Cardiac fibroblast (primary cell): ENCODE results near the gene FBXW2.

Experiments used
- DNase-seq, 2 donors: peaks; one replicate each; pipeline versions ENCODE4 v3.0.0 to v3.0.0-alpha.2; 2010; ENCODE audit warnings: low read depth in 2 of 2
- H3K4me3 ChIP-seq, 2 donors: replicated peaks in 1 of 2; 1 replicate in 1 of 2; 2 replicates in 1 of 2; pipeline ENCODE4 v1.5.1; 2011; ENCODE audit warnings: low read depth in 2 of 2, low read length in 2 of 2, mild to moderate bottlenecking in 2 of 2, moderate library complexity in 1 of 2
- TF ChIP-seq, protein P1 (sequence below): IDR thresholded peaks from one replicate; pipeline ENCODE4 v1.5.1; 2011; ENCODE audit warnings: low read depth, mild to moderate bottlenecking, low read length, inconsistent platforms

Gene FBXW2

DNA sequence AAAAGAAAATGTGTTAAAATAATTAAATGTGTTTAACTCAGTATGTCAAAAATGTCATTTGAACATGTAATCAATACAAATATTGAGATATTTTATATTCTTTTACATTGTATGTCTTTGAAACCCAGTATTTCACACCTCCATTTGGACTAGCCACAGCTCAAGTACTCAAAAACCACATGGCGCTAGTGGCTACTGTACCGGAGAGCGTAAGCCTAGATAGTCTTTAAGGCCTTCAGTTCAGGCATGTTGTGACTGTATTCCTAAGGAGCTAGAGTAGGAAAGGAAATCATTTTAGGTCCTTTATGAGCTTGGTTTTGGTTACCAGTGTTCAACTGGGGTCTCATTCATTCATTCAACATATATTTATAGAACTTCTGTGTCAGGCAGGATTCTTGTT is 12.8 kb downstream of the FBXW2 start:
- no peak overlapping the region for H3K4me3 ChIP-seq
- TF ChIP-seq, protein P1, sequence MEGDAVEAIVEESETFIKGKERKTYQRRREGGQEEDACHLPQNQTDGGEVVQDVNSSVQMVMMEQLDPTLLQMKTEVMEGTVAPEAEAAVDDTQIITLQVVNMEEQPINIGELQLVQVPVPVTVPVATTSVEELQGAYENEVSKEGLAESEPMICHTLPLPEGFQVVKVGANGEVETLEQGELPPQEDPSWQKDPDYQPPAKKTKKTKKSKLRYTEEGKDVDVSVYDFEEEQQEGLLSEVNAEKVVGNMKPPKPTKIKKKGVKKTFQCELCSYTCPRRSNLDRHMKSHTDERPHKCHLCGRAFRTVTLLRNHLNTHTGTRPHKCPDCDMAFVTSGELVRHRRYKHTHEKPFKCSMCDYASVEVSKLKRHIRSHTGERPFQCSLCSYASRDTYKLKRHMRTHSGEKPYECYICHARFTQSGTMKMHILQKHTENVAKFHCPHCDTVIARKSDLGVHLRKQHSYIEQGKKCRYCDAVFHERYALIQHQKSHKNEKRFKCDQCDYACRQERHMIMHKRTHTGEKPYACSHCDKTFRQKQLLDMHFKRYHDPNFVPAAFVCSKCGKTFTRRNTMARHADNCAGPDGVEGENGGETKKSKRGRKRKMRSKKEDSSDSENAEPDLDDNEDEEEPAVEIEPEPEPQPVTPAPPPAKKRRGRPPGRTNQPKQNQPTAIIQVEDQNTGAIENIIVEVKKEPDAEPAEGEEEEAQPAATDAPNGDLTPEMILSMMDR: no peak
- no peak for DNase-seq

DNA sequence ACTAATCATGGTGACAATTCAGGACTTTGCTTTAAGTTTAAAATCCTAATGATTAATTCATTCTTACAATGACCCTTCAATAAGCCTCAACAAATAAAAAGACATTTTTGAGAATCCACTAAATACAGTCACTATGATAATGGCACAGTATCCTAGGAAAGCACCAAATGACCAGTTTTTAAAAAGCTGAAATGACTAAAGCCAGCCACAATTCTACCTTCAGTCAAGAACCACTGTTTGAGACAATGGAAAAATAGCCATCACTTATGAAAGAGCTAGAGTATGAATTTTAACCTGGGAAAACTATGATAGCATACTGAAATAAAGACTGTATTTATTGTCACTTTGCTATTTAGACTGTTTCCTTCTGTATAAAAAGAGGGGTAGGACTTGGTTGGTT is 14.0 kb downstream of the FBXW2 start:
- DNase-seq: no peak
- H3K4me3 ChIP-seq: no peak overlapping the region
- TF ChIP-seq, protein P1: no peak

DNA sequence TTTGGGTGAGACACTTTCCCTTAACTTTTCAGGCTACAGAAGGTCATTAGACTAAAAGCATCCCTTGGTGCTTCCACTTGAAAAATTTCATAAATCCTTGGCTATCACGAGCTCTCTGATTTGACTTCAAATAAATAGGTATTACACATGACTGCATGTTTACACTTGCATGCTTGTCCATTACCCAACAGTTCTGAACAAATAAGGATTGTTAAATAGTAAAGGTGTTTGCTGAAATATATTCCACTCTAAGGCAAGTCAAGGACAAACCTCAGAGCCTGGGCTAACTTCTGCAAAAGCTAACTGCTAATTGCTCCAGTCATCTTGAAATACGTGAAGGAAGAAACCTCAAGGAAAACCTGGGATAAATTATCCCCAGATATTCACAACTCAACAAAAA is 14.5 kb downstream of the FBXW2 start:
- TF ChIP-seq, protein P1: no peak
- H3K4me3 ChIP-seq: no peak overlapping the region
- DNase-seq: no peak

DNA sequence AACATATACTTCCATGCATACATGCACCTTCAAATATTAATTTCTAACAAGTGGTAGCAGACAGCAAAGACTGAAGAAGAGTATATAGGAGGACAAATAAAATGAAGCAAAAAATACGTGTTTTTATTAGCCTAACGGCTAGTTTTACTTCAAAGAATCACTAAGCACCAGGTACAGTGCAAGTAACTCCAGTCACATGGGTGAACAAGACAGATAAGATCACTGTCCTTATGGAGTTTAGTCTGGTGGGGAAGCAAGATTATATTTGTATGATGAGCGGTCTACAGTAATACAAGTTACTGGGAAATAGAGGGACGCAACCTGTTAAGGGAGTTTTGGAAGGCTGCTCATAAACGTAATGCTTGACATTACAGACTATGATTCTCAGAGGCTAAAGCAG is 16.0 kb downstream of the FBXW2 start:
- no peak overlapping the region for H3K4me3 ChIP-seq
- TF ChIP-seq, protein P1: no peak
- DNase-seq: no peak

DNA sequence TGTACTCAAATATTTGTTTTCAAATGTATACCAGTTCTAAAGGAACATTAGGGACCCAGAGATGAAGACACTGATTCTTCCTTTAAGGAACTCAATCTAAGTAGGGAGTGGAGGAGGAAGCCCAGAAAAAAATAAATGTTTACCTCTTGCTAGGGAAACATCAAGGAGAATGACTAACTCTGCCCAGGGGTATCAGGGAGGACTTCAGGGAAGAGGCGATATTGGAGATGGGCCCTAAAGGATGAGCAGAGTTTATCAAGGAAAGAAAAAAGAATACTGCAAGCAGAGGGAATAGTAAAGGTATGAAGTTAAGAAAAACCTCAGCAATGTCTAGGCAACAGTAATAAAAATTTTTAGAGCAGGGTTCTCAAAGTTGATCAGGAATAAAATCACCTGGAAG is 16.4 kb downstream of the FBXW2 start:
- H3K4me3 ChIP-seq: no peak overlapping the region
- no peak for DNase-seq
- TF ChIP-seq, protein P1: no peak

DNA sequence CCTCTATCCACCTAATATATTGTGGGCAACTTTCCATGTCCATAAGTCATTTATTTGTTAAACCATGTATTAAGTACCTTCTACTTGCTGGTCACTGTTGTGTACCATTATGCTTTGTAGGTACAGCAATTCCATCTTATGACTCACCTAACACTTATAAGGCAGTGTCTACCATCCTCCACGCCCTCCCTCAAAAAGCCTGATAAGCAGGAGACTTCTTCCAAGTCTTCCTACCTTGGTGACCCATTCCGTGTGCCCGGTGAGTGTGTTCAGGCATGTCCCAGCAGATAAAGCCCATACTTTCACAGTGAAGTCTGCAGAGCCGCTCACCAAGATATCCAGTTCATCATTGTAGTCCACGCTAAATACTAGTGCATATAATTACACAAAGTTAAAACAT is 17.4 kb downstream of the FBXW2 start:
- DNase-seq: no peak
- TF ChIP-seq, protein P1: no peak
- H3K4me3 ChIP-seq: no peak overlapping the region

DNA sequence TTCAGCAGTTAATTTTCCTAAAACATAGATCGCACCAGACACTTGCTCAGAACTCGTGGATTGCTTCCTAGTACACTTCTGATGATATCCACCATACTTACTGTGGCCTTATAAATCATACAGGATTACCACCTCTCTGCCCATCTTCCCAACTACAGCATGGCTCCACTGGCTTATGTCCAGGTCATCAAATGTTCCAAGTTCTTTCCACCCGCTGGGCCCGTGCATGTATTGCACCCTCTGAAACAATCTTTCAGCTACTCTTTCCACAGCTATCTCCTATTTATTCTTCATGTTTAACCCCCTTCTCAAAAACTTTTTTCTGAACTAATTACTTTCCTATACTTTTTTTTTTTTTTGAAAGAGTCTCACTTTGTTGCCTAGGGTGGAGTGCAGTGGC is 18.5 kb downstream of the FBXW2 start:
- TF ChIP-seq, protein P1: no peak
- no peak overlapping the region for H3K4me3 ChIP-seq
- no peak for DNase-seq
